HG03103 (cell line): Measurements from ENCODE around the gene CAMTA1.

ENCODE experiments used
- ATAC-seq: cut with Tn5 transposase; IDR thresholded peaks from one replicate; pipeline ENCODE4 v1.9.1; 2021; ENCODE audit warnings: low read depth; ENCODE audit not compliant: unreplicated experiment

Gene CAMTA1

GRCh38 chr1:7643530-7643929, 858.3 kb downstream of the CAMTA1 start:
- no peak for ATAC-seq

GRCh38 chr1:7644086-7644485, 858.8 kb downstream of the CAMTA1 start:
- no peak for ATAC-seq

- no peak for ATAC-seq
Measured at GRCh38 chr1:7644961-7645750, 859.9 kb downstream of the CAMTA1 start.

GRCh38 chr1:7645751-7646048, 860.4 kb downstream of the CAMTA1 start:
- ATAC-seq, result no peak

- no peak for ATAC-seq
Measured at GRCh38 chr1:7646164-7646563, 860.9 kb downstream of the CAMTA1 start.

GRCh38 chr1:7646981-7647901, 862.0 kb downstream of the CAMTA1 start:
- no peak for ATAC-seq

GRCh38 chr1:7648761-7649384, 863.6 kb downstream of the CAMTA1 start:
- no peak for ATAC-seq

GRCh38 chr1:7650801-7651200, 865.5 kb downstream of the CAMTA1 start:
- no peak for ATAC-seq

GRCh38 chr1:7651203-7651602, 865.9 kb downstream of the CAMTA1 start:
- no peak for ATAC-seq

GRCh38 chr1:7652061-7652460, 866.8 kb downstream of the CAMTA1 start:
- ATAC-seq, result no peak

- ATAC-seq, result no peak
Measured at GRCh38 chr1:7652515-7653098, 867.4 kb downstream of the CAMTA1 start.

GRCh38 chr1:7654725-7655124, 869.5 kb downstream of the CAMTA1 start:
- no peak for ATAC-seq

GRCh38 chr1:7655354-7655753, 870.1 kb downstream of the CAMTA1 start:
- ATAC-seq, result no peak

GRCh38 chr1:7656557-7657215, 871.4 kb downstream of the CAMTA1 start:
- ATAC-seq, result no peak

- no peak for ATAC-seq
Measured at GRCh38 chr1:7657287-7658016, 872.2 kb downstream of the CAMTA1 start.

- no peak for ATAC-seq
Measured at GRCh38 chr1:7658099-7658498, 872.8 kb downstream of the CAMTA1 start.

- no peak for ATAC-seq
Measured at GRCh38 chr1:7659514-7659913, 874.3 kb downstream of the CAMTA1 start.

- no peak for ATAC-seq
Measured at GRCh38 chr1:7663451-7664146, 878.3 kb downstream of the CAMTA1 start.
